ENCODE data around the gene TCP10L.

TCP10L gene

GRCh38 chr21:32595431-32595830 is 10.1 kb upstream of the TCP10L start:
- Histone ChIP-seq H3K27me3 (ENCODE audit: insufficient read depth, poor library complexity, severe bottlenecking) (no peaks in the 10 kb centered on the region), H3K4me3 (replicated peaks; ENCODE audit: insufficient read depth, low read length) (no peak overlapping the region), H3K27ac (replicated peaks) (no peak overlapping the region)
- no peak for DNase-seq (ENCODE audit: low read depth in 1 of 2, low spot score in 1 of 2)
- TF ChIP-seq, protein P1, sequence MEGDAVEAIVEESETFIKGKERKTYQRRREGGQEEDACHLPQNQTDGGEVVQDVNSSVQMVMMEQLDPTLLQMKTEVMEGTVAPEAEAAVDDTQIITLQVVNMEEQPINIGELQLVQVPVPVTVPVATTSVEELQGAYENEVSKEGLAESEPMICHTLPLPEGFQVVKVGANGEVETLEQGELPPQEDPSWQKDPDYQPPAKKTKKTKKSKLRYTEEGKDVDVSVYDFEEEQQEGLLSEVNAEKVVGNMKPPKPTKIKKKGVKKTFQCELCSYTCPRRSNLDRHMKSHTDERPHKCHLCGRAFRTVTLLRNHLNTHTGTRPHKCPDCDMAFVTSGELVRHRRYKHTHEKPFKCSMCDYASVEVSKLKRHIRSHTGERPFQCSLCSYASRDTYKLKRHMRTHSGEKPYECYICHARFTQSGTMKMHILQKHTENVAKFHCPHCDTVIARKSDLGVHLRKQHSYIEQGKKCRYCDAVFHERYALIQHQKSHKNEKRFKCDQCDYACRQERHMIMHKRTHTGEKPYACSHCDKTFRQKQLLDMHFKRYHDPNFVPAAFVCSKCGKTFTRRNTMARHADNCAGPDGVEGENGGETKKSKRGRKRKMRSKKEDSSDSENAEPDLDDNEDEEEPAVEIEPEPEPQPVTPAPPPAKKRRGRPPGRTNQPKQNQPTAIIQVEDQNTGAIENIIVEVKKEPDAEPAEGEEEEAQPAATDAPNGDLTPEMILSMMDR (IDR thresholded peaks at IDR 0.05; ENCODE audit: insufficient read depth, low read length) = no peak

- DNase-seq (ENCODE audit: low read depth in 1 of 2, low spot score in 1 of 2) = no peak
- Histone ChIP-seq H3K4me3 (replicated peaks; ENCODE audit: insufficient read depth, low read length) (no peak overlapping the region), H3K27ac (replicated peaks) (no peak overlapping the region), H3K27me3 (ENCODE audit: insufficient read depth, poor library complexity, severe bottlenecking) (no peaks in the 10 kb centered on the region)
- TF ChIP-seq POLR2AphosphoS5 (IDR thresholded peaks at IDR 0.05; ENCODE audit: low read depth) (no peak), REST (IDR thresholded peaks at IDR 0.05; ENCODE audit: insufficient replicate concordance, low read depth) (no peak), SPI1 (IDR thresholded peaks at IDR 0.05; ENCODE audit: borderline replicate concordance, low read depth) (no peak), GABPA (IDR thresholded peaks at IDR 0.05; ENCODE audit: low read depth) (no peak)
- TF ChIP-seq, protein P1 (IDR thresholded peaks at IDR 0.05; ENCODE audit: insufficient read depth, low read length) = no peak
Measured at GRCh38 chr21:32593690-32594089, 8.4 kb upstream of the TCP10L start.

GRCh38 chr21:32592929-32593502 is 7.7 kb upstream of the TCP10L start:
- no peak for TF ChIP-seq SPI1 (IDR thresholded peaks at IDR 0.05; ENCODE audit: borderline replicate concordance, low read depth)
- TF ChIP-seq, protein P1 (IDR thresholded peaks at IDR 0.05; ENCODE audit: insufficient read depth, low read length) = no peak
- no peak for TF ChIP-seq GABPA (IDR thresholded peaks at IDR 0.05; ENCODE audit: low read depth)
- TF ChIP-seq POLR2AphosphoS5 (IDR thresholded peaks at IDR 0.05; ENCODE audit: low read depth) = no peak
- TF ChIP-seq REST (IDR thresholded peaks at IDR 0.05; ENCODE audit: insufficient replicate concordance, low read depth) = no peak
- no peak overlapping the region for H3K4me3 ChIP-seq (replicated peaks; ENCODE audit: insufficient read depth, low read length)

DNA sequence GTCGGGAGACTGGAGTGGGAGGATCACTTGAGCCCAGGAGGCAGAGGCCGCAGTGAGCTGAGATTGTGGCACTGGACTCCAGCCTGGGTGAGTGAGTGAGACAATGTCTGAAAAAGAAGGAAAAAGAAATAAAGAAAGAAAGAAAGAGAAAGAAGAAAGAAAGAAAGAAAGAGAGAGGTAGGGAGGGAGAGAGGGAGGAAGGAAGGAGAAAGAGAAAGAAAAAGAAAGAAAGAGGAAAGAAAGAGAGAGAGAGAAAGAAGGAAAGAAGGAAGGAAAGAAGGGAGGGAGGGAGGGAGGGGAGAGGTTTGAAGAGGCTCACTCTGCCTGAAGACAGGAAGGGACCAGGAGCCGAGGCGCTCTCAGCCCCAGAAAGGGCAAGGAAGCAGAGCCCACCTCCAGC is 4.8 kb upstream of the TCP10L start:
- no peak for DNase-seq (ENCODE audit: low read depth in 1 of 2, low spot score in 1 of 2)
- H3K27ac ChIP-seq (replicated peaks) = no peak overlapping the region
- TF ChIP-seq REST (IDR thresholded peaks at IDR 0.05; ENCODE audit: insufficient replicate concordance, low read depth) = no peak
- no peak for TF ChIP-seq GABPA (IDR thresholded peaks at IDR 0.05; ENCODE audit: low read depth)
- TF ChIP-seq, protein P1 (IDR thresholded peaks at IDR 0.05; ENCODE audit: insufficient read depth, low read length) = no peak
- no peak for TF ChIP-seq SPI1 (IDR thresholded peaks at IDR 0.05; ENCODE audit: borderline replicate concordance, low read depth)
- no peak for TF ChIP-seq POLR2AphosphoS5 (IDR thresholded peaks at IDR 0.05; ENCODE audit: low read depth)
- no peak overlapping the region for H3K4me3 ChIP-seq (replicated peaks; ENCODE audit: insufficient read depth, low read length)
- no peaks in the 10 kb centered on the region for H3K27me3 ChIP-seq (ENCODE audit: insufficient read depth, poor library complexity, severe bottlenecking)

More at GRCh38 chr21:32592929-32593502, 7.7 kb upstream of the TCP10L start:
- Histone ChIP-seq H3K27me3 (ENCODE audit: insufficient read depth, poor library complexity, severe bottlenecking) (no peaks in the 10 kb centered on the region), H3K27ac (replicated peaks) (no peak overlapping the region)
- DNase-seq (ENCODE audit: low read depth in 1 of 2, low spot score in 1 of 2) = no peak
